Esophagus (tissue), 2 donors: Measurements from ENCODE around the gene GMDS. TPM values are rescaled to one million over a fixed set of nuclear protein-coding genes. Genes with fewer than 3 reads are reported as not detected.

Experiments used
- H3K27ac ChIP-seq, 2 donors: one replicate each; pipeline ENCODE4 v1.5.1; 2013; ENCODE audit warnings: low read depth in 2 of 2, mild to moderate bottlenecking in 2 of 2, inconsistent platforms in 1 of 2, low read length in 1 of 2, moderate library complexity in 1 of 2
- H3K27me3 ChIP-seq, 2 donors: one replicate each; pipeline ENCODE4 v1.6.1; 2013; ENCODE audit warnings: low read length in 2 of 2, control low read depth in 1 of 2, mild to moderate bottlenecking in 1 of 2; ENCODE audit not compliant: insufficient read depth in 2 of 2, control insufficient read depth in 1 of 2
- H3K36me3 ChIP-seq, 2 donors: one replicate each; pipeline ENCODE4 v1.6.1; 2013; ENCODE audit warnings: low read length in 1 of 2; ENCODE audit not compliant: control insufficient read depth in 2 of 2, insufficient read depth in 2 of 2
- H3K4me1 ChIP-seq, 2 donors: one replicate each; pipeline ENCODE4 v1.6.1; 2013; ENCODE audit warnings: low read length in 1 of 2; ENCODE audit not compliant: control insufficient read depth in 2 of 2, insufficient read depth in 2 of 2
- H3K4me3 ChIP-seq, 2 donors: one replicate each; pipeline ENCODE4 v1.5.1; 2013; ENCODE audit warnings: low read length in 2 of 2, mild to moderate bottlenecking in 2 of 2, low read depth in 1 of 2, moderate library complexity in 1 of 2
- H3K9me3 ChIP-seq, 2 donors: one replicate each; pipeline ENCODE4 v1.6.1; 2013; ENCODE audit warnings: mild to moderate bottlenecking in 2 of 2, low read depth in 1 of 2, low read length in 1 of 2, moderate library complexity in 1 of 2; ENCODE audit not compliant: control insufficient read depth in 2 of 2, insufficient read depth in 1 of 2
- WGBS, 2 donors: extraction: QIAGEN DNeasy Blood & Tissue Kit; methylation state at CpG; one replicate each; pipeline ENCODE4 v1.1.7; 2013; 5-methylcytosine and 5-hydroxymethylcytosine counted together
- polyA plus RNA-seq, 2 donors: library from polyadenylated mRNA; stranded (reverse); fragments of 200-250 nt; gene quantifications; one replicate each; pipeline ENCODE4 v1.2.3, GENCODE V29; 2013
- donor health status: healthy with polysubstance abuse.
- donor health status: Bipolar disorder and iron deficiency.

The GMDS gene
- polyA plus RNA-seq, 2 donors = 42.4 to 54.5 TPM

GRCh38 chr6:1580109-1580508, 665.3 kb downstream of the GMDS start:
- 90 to 92% methylated on average over 6 of the region's 6 CpGs for WGBS, 2 donors
- no peaks in the 10 kb centered on the region for H3K9me3 ChIP-seq
- H3K4me1 ChIP-seq = peaks cover 0 to 6% of the 10 kb centered on the region in 2 donors
- H3K4me3 ChIP-seq = no peak overlapping the region
- no peaks in the 10 kb centered on the region for H3K27me3 ChIP-seq
- H3K27ac ChIP-seq = no peak overlapping the region
- H3K36me3 ChIP-seq = no peaks in the 10 kb centered on the region

GRCh38 chr6:1579096-1579495, 666.3 kb downstream of the GMDS start:
- 84 to 88% methylated on average over 5 of the region's 5 CpGs for WGBS, 2 donors
- no peaks in the 10 kb centered on the region for H3K36me3 ChIP-seq
- H3K4me1 ChIP-seq = peaks cover under 1 to 12% of the 10 kb centered on the region in 2 donors
- no peaks in the 10 kb centered on the region for H3K9me3 ChIP-seq
- H3K27ac ChIP-seq = no peak overlapping the region
- no peaks in the 10 kb centered on the region for H3K27me3 ChIP-seq
- H3K4me3 ChIP-seq = no peak overlapping the region

- 88 to 90% methylated on average over 19 of the region's 19 CpGs for WGBS, 2 donors
- Histone ChIP-seq H3K4me1 (peaks cover 3 to 14% of the 10 kb centered on the region in 2 donors), H3K9me3 (no peaks in the 10 kb centered on the region), H3K4me3 (no peak overlapping the region), H3K27ac (no peak overlapping the region), H3K27me3 (no peaks in the 10 kb centered on the region), H3K36me3 (no peaks in the 10 kb centered on the region)
These were observed 667.3 kb downstream of the GMDS start for GRCh38 chr6:1577896-1578745.

- peaks cover 3 to 14% of the 10 kb centered on the region in 2 donors for H3K4me1 ChIP-seq
These were observed 668.2 kb downstream of the GMDS start for GRCh38 chr6:1577146-1577680.

GRCh38 chr6:1576711-1577110, 668.7 kb downstream of the GMDS start:
- WGBS, 2 donors = 93 to 94% methylated on average over 11 of the region's 11 CpGs
- Histone ChIP-seq H3K4me1 (peaks cover 3 to 14% of the 10 kb centered on the region in 2 donors), H3K4me3 (no peak overlapping the region), H3K27ac (no peak overlapping the region), H3K36me3 (no peaks in the 10 kb centered on the region), H3K27me3 (no peaks in the 10 kb centered on the region), H3K9me3 (no peaks in the 10 kb centered on the region)

More at GRCh38 chr6:1577146-1577680, 668.2 kb downstream of the GMDS start:
- 90 to 93% methylated on average over 11 of the region's 11 CpGs for WGBS, 2 donors
- Histone ChIP-seq H3K27me3 (no peaks in the 10 kb centered on the region), H3K36me3 (no peaks in the 10 kb centered on the region), H3K27ac (no peak overlapping the region), H3K9me3 (no peaks in the 10 kb centered on the region), H3K4me3 (no peak overlapping the region)

- Histone ChIP-seq H3K36me3 (no peaks in the 10 kb centered on the region), H3K4me1 (peaks cover 3 to 14% of the 10 kb centered on the region in 2 donors), H3K27me3 (no peaks in the 10 kb centered on the region), H3K27ac (no peak overlapping the region), H3K4me3 (no peak overlapping the region), H3K9me3 (no peaks in the 10 kb centered on the region)
- 79 to 83% methylated on average over 9 of the region's 9 CpGs for WGBS, 2 donors
These were observed 669.2 kb downstream of the GMDS start for GRCh38 chr6:1576166-1576565.

GRCh38 chr6:1575210-1576041, 670.0 kb downstream of the GMDS start:
- Histone ChIP-seq H3K27ac (peak overlapping the region in 1 of 2 donors; percentile 40), H3K4me1 (peaks cover 3 to 11% of the 10 kb centered on the region in 2 donors), H3K9me3 (no peaks in the 10 kb centered on the region), H3K36me3 (no peaks in the 10 kb centered on the region), H3K27me3 (no peaks in the 10 kb centered on the region), H3K4me3 (no peak overlapping the region)
- 56 to 60% methylated on average over 16 of the region's 16 CpGs for WGBS, 2 donors

- Histone ChIP-seq H3K9me3 (no peaks in the 10 kb centered on the region), H3K27me3 (no peaks in the 10 kb centered on the region), H3K4me3 (no peak overlapping the region), H3K4me1 (peaks cover 3 to 11% of the 10 kb centered on the region in 2 donors), H3K36me3 (no peaks in the 10 kb centered on the region), H3K27ac (peak overlapping the region in 1 of 2 donors; percentile 0)
- 53 to 72% methylated on average over 6 of the region's 6 CpGs for WGBS, 2 donors
These were observed 670.6 kb downstream of the GMDS start for GRCh38 chr6:1574890-1575209.

GRCh38 chr6:1574083-1574761, 671.2 kb downstream of the GMDS start:
- peak overlapping the region; percentile 21 to 62 for H3K27ac ChIP-seq
- WGBS, 2 donors = 48 to 68% methylated on average over 13 of the region's 13 CpGs
- no peaks in the 10 kb centered on the region for H3K9me3 ChIP-seq
- no peak overlapping the region for H3K4me3 ChIP-seq
- peaks cover 3 to 11% of the 10 kb centered on the region in 2 donors for H3K4me1 ChIP-seq
- no peaks in the 10 kb centered on the region for H3K27me3 ChIP-seq
- H3K36me3 ChIP-seq = no peaks in the 10 kb centered on the region
